A549 (cell line): ENCODE measurements around the gene ZFP28.

Source experiments
- CHD4 ChIP-seq: fragments of 200-600 bp; sonication (generic); IDR thresholded peaks from 2 replicates; pipeline ENCODE4 v1.6.1; 2016; ENCODE audit warnings: antibody characterized with exemption, mild to moderate bottlenecking, borderline replicate concordance
- CTCF ChIP-seq: fragments of >200 bp; sonication (Bioruptor Twin); formaldehyde crosslinking; IDR thresholded peaks from 3 replicates; pipeline ENCODE4 v1.5.1; 2016
- KDM1A ChIP-seq: fragments of 200-600 bp; sonication (generic); IDR thresholded peaks from 2 replicates; pipeline ENCODE4 v1.6.1; 2016; ENCODE audit warnings: low read depth, mild to moderate bottlenecking
- POLR2A ChIP-seq: IDR thresholded peaks from 2 replicates; pipeline ENCODE4 v1.6.1; 2012; ENCODE audit warnings: mild to moderate bottlenecking, low read length
- RFX5 ChIP-seq: fragments of 450-650 bp; IDR thresholded peaks from 2 replicates; pipeline ENCODE4 v1.7.1; 2014; ENCODE audit warnings: antibody characterized with exemption, mild to moderate bottlenecking, moderate library complexity

GRCh38 chr19:56554272-56554869 is 15.6 kb downstream of the ZFP28 start:
- TF ChIP-seq CTCF = no peak
- TF ChIP-seq RFX5 = no peak
- TF ChIP-seq KDM1A = no peak
- TF ChIP-seq POLR2A = no peak
- TF ChIP-seq CHD4 = no peak
